Measurements from ENCODE around the gene OBSCN.

The OBSCN gene

GRCh38 chr1:228362884-228363450 lies 155.1 kb downstream of the OBSCN start:
- Histone ChIP-seq H3K27me3 (ENCODE audit: insufficient read depth, low read length) (no peaks in the 10 kb centered on the region; the same call in 1 of the 2 replicates), H3K9me3 (ENCODE audit: low read length) (no peaks in the 10 kb centered on the region), H3K27ac (ENCODE audit: low read depth, low read length, poor library complexity, severe bottlenecking) (no peak overlapping the region), H3K9ac (ENCODE audit: low read length) (no peak overlapping the region), H3K4me2 (ENCODE audit: low read length) (no peak overlapping the region), H3K4me1 (ENCODE audit: insufficient read depth, low read length, severe bottlenecking) (no peaks in the 10 kb centered on the region), H3K36me3 (ENCODE audit: insufficient read depth, low read length) (no peaks in the 10 kb centered on the region), H3K79me2 (ENCODE audit: insufficient read depth, low read length) (no peaks in the 10 kb centered on the region), H3K9me2 (ENCODE audit: low read depth, low read length) (no peaks in the 10 kb centered on the region), H3F3A (ENCODE audit: insufficient read depth, low read length) (no peaks in the 10 kb centered on the region), H2AFZ (ENCODE audit: low read length) (no peak overlapping the region), H4K20me1 (ENCODE audit: insufficient read depth, low read length) (no peaks in the 10 kb centered on the region), H3K4me3 (ENCODE audit: low read depth, low read length, poor library complexity, severe bottlenecking) (no peak overlapping the region)
- no peak for TF ChIP-seq EZH2 (IDR thresholded peaks at IDR 0.05; ENCODE audit: borderline replicate concordance, low read length)

GRCh38 chr1:228363686-228364067 lies 155.8 kb downstream of the OBSCN start:
- Histone ChIP-seq H3K4me3 (ENCODE audit: low read depth, low read length, poor library complexity, severe bottlenecking) (no peak overlapping the region), H3K79me2 (ENCODE audit: insufficient read depth, low read length) (no peaks in the 10 kb centered on the region), H3K27ac (ENCODE audit: low read depth, low read length, poor library complexity, severe bottlenecking) (no peak overlapping the region), H3K4me2 (ENCODE audit: low read length) (no peak overlapping the region), H3K36me3 (ENCODE audit: insufficient read depth, low read length) (no peaks in the 10 kb centered on the region), H3K9ac (ENCODE audit: low read length) (no peak overlapping the region), H3K27me3 (ENCODE audit: insufficient read depth, low read length) (no peaks in the 10 kb centered on the region; the same call in 1 of the 2 replicates), H3K9me3 (ENCODE audit: low read length) (no peaks in the 10 kb centered on the region), H3K9me2 (ENCODE audit: low read depth, low read length) (no peaks in the 10 kb centered on the region), H2AFZ (ENCODE audit: low read length) (no peak overlapping the region), H3K4me1 (ENCODE audit: insufficient read depth, low read length, severe bottlenecking) (no peaks in the 10 kb centered on the region), H3F3A (ENCODE audit: insufficient read depth, low read length) (no peaks in the 10 kb centered on the region), H4K20me1 (ENCODE audit: insufficient read depth, low read length) (no peaks in the 10 kb centered on the region)
- TF ChIP-seq EZH2 (IDR thresholded peaks at IDR 0.05; ENCODE audit: borderline replicate concordance, low read length) (no peak), CTCF (IDR thresholded peaks at IDR 0.05; ENCODE audit: low read length) (no peak)

- H3K27me3 ChIP-seq (ENCODE audit: insufficient read depth, low read length) = no peaks in the 10 kb centered on the region; the same call in 1 of the 2 replicates
- H3K79me2 ChIP-seq (ENCODE audit: insufficient read depth, low read length) = no peaks in the 10 kb centered on the region
- no peaks in the 10 kb centered on the region for H3K9me2 ChIP-seq (ENCODE audit: low read depth, low read length)
- H3K4me1 ChIP-seq (ENCODE audit: insufficient read depth, low read length, severe bottlenecking) = no peaks in the 10 kb centered on the region
- H3K36me3 ChIP-seq (ENCODE audit: insufficient read depth, low read length) = no peaks in the 10 kb centered on the region
- TF ChIP-seq CTCF (IDR thresholded peaks at IDR 0.05; ENCODE audit: low read length) (no peak), EZH2 (IDR thresholded peaks at IDR 0.05; ENCODE audit: borderline replicate concordance, low read length) (no peak)
- H3K27ac ChIP-seq (ENCODE audit: low read depth, low read length, poor library complexity, severe bottlenecking) = no peak overlapping the region
- H4K20me1 ChIP-seq (ENCODE audit: insufficient read depth, low read length) = no peaks in the 10 kb centered on the region
- H3K9me3 ChIP-seq (ENCODE audit: low read length) = no peaks in the 10 kb centered on the region
- H3K4me2 ChIP-seq (ENCODE audit: low read length) = no peak overlapping the region
- no peaks in the 10 kb centered on the region for H3F3A ChIP-seq (ENCODE audit: insufficient read depth, low read length)
- H2AFZ ChIP-seq (ENCODE audit: low read length) = no peak overlapping the region
- no peak overlapping the region for H3K4me3 ChIP-seq (ENCODE audit: low read depth, low read length, poor library complexity, severe bottlenecking)
- no peak overlapping the region for H3K9ac ChIP-seq (ENCODE audit: low read length)
These were observed 156.3 kb downstream of the OBSCN start for GRCh38 chr1:228364068-228364705.
